HepG2 (cell line): ENCODE measurements around the gene BTN1A1. TPM values are rescaled to one million over a fixed set of nuclear protein-coding genes. Genes with fewer than 3 reads are reported as not detected.

Experiments used
- ATAC-seq: fragments of 200-7000 bp; cut with Tn5 transposase; 3 replicates; pipeline ENCODE4 v1.9.1; 2020; ENCODE audit warnings: mild to moderate bottlenecking, moderate library complexity
- BruUV-seq: library from RNA; stranded (reverse); fragments of 400-500 nt; replicated peaks from 2 replicates; lab custom pipeline; 2021; lab: Mats Ljungman, UMichigan
- CTCF ChIA-PET: fragments of 300-600 bp; formaldehyde crosslinking; extraction: SDS; loops from one replicate; lab custom pipeline; 2021; ENCODE audit warnings: low total read pairs, inconsistent platforms, low intra/inter-chr PET ratio; lab: Yijun Ruan, JAX
- POLR2A ChIA-PET: fragments of 350-600 bp; sonication (Branson Sonifier 250); formaldehyde crosslinking; loops from one replicate; lab custom pipeline; 2020; ENCODE audit warnings: antibody characterized with exemption, inconsistent platforms; lab: Yijun Ruan, JAX
- DNase-seq: peaks from one replicate; pipeline ENCODE4 v3.0.0-alpha.2; 2015; ENCODE audit warnings: low spot score
- FAIRE-seq: peaks from 3 replicates; lab custom pipeline; 2011; peaks lifted over from hg19 to GRCh38; lab: Jason Lieb, UNC
- H2AFZ ChIP-seq: one replicate; pipeline ENCODE4 v1.6.1; 2011; ENCODE audit warnings: low read length, inconsistent platforms
- H3K27ac ChIP-seq: fragments of 300-600 bp; 3 replicates; pipeline ENCODE4 v1.8.0; 2011; ENCODE audit warnings: mixed run types, mild to moderate bottlenecking, mixed read lengths, low read length, inconsistent platforms; ENCODE audit not compliant: insufficient read depth; ENCODE audit errors: extremely low read length
- H3K27me3 ChIP-seq, 2 experiments: fragments of 200-600 bp in 1 of 2; 2 replicates in 1 of 2; 3 replicates in 1 of 2; pipeline versions ENCODE4 v1.6.0 to v1.8.0; 2011; ENCODE audit warnings: low read length in 2 of 2, mild to moderate bottlenecking in 2 of 2, moderate library complexity in 2 of 2, inconsistent platforms in 1 of 2; ENCODE audit not compliant: insufficient read depth in 2 of 2, control insufficient read depth in 1 of 2
- H3K36me3 ChIP-seq, 2 experiments: fragments of 200-600 bp in 1 of 2; replicated peaks in 1 of 2; 2 replicates in 1 of 2; 3 replicates in 1 of 2; pipeline versions ENCODE4 v1.5.1 to v1.8.0; 2011; ENCODE audit warnings: low read length in 2 of 2, inconsistent platforms in 1 of 2; ENCODE audit not compliant: insufficient read depth in 2 of 2, control insufficient read depth in 1 of 2
- H3K4me1 ChIP-seq: 2 replicates; pipeline ENCODE4 v1.5.1; 2012; ENCODE audit warnings: low read length, inconsistent platforms; ENCODE audit not compliant: insufficient read depth
- H3K4me2 ChIP-seq: 2 replicates; pipeline ENCODE4 v1.6.0; 2011; ENCODE audit warnings: low read depth, low read length, inconsistent platforms
- H3K4me3 ChIP-seq, 3 experiments: fragments of 200-600 bp in 1 of 3; sonication (generic), shearing (Covaris generic) in 1 of 3; replicated peaks in 1 of 3; 2 replicates each; pipeline ENCODE4 v1.5.1; 2011 to 2016; ENCODE audit warnings: low read length in 3 of 3, inconsistent platforms in 2 of 3, low read depth in 2 of 3, mild to moderate bottlenecking in 2 of 3, control low read depth in 1 of 3, mixed read lengths in 1 of 3; ENCODE audit not compliant: insufficient read depth in 1 of 3
- H3K79me2 ChIP-seq: one replicate; pipeline ENCODE4 v1.6.1; 2011; ENCODE audit warnings: low read length, inconsistent platforms; ENCODE audit not compliant: insufficient read depth
- H3K9ac ChIP-seq: 2 replicates; pipeline ENCODE4 v1.6.0; 2011; ENCODE audit warnings: mild to moderate bottlenecking, low read depth, low read length, inconsistent platforms; ENCODE audit not compliant: insufficient read depth
- H3K9me3 ChIP-seq: 2 replicates; pipeline ENCODE4 v1.5.1; 2012; ENCODE audit warnings: mild to moderate bottlenecking, low read length
- H4K20me1 ChIP-seq: 2 replicates; pipeline ENCODE4 v1.6.0; 2011; ENCODE audit warnings: inconsistent platforms, mild to moderate bottlenecking, low read length, moderate library complexity; ENCODE audit not compliant: insufficient read depth
- FOXJ3 ChIP-seq: sonication (generic); formaldehyde crosslinking; IDR thresholded peaks from 2 replicates; pipeline ENCODE4 v1.4.0; 2020; ENCODE audit warnings: missing genetic modification reagents, mild to moderate bottlenecking, borderline replicate concordance
- HIVEP1 ChIP-seq: sonication (generic); formaldehyde crosslinking; IDR thresholded peaks from 2 replicates; pipeline ENCODE4 v1.4.0; 2020; ENCODE audit warnings: mild to moderate bottlenecking, missing genetic modification reagents
- KDM6A ChIP-seq: IDR thresholded peaks from 2 replicates; pipeline ENCODE4 v1.6.1; 2016; ENCODE audit warnings: low read depth
- SIX1 ChIP-seq: sonication (generic); formaldehyde crosslinking; IDR thresholded peaks from 2 replicates; pipeline ENCODE4 v1.4.0; 2020; ENCODE audit warnings: missing genetic modification reagents, borderline replicate concordance
- SOX5 ChIP-seq: IDR thresholded peaks from 2 replicates; pipeline ENCODE4 v1.6.1; 2016; ENCODE audit warnings: borderline replicate concordance
- ZNF709 ChIP-seq: sonication (generic); formaldehyde crosslinking; IDR thresholded peaks from 2 replicates; pipeline ENCODE4 v1.5.0; 2020; ENCODE audit warnings: mild to moderate bottlenecking, missing genetic modification reagents
- ZNF720 ChIP-seq: sonication (generic); formaldehyde crosslinking; IDR thresholded peaks from 2 replicates; pipeline ENCODE4 v1.4.0; 2020; ENCODE audit warnings: missing genetic modification reagents
- WGBS: methylation state at CpG from one replicate; pipeline ENCODE4 v1.1.6; 2017; ENCODE audit warnings: low lambda C conversion rate; 5-methylcytosine and 5-hydroxymethylcytosine counted together
- in situ Hi-C: cut with HindIII; loops from 2 replicates; pipeline ENCODE4 v1.10.0; 2017; ENCODE audit warnings: low pct_unique_long_range_greater_than_20kb; ENCODE audit not compliant: extremely low pct_ligation_motif_present
- intact Hi-C: fragments of 100-400 bp; cut with micrococcal nuclease; formaldehyde crosslinking; loops from one replicate; pipeline ENCODE4 v1.10.0; 2022; ENCODE audit not compliant: unreplicated experiment
- polyA plus RNA-seq, 8 experiments: library from polyadenylated mRNA; depleted of rRNA in 3 of 8; stranded (reverse) in 7 of 8; unstranded in 1 of 8; fragments of >200 nt; fragmentation: Illumina TruSeq in 4 of 8; extraction: Trizol in 4 of 8; gene quantifications; 2 replicates each; pipeline versions ENCODE4 v1.2.1 to v1.2.3, GENCODE V29; 2011 to 2016; ENCODE audit warnings: low read depth in 4 of 8, missing spikeins in 1 of 8, mixed read lengths in 1 of 8; ENCODE audit not compliant: insufficient read depth in 1 of 8
- total RNA-seq, 5 experiments: library from RNA; depleted of rRNA; stranded (reverse); fragments of >200 nt; fragmentation: Illumina TruSeq; extraction: Trizol; gene quantifications; 2 replicates each; pipeline ENCODE4 v1.2.3, GENCODE V29; 2016; ENCODE audit warnings: low read depth in 1 of 5
- TF ChIP-seq, protein P1 (sequence below): sonication (generic); formaldehyde crosslinking; conservative IDR thresholded peaks from 2 replicates; pipeline ENCODE4 v1.8.0; 2022; ENCODE audit warnings: mild to moderate bottlenecking, moderate library complexity, missing genetic modification reagents
- TF ChIP-seq, protein P2 (sequence below): sonication (generic); formaldehyde crosslinking; IDR thresholded peaks from 2 replicates; pipeline ENCODE4 v1.4.0; 2020; ENCODE audit warnings: mild to moderate bottlenecking, missing genetic modification reagents
- TF ChIP-seq, protein P3 (sequence below): sonication (generic); formaldehyde crosslinking; IDR thresholded peaks from 2 replicates; pipeline ENCODE4 v1.8.0; 2022; ENCODE audit warnings: missing genetic modification reagents, mild to moderate bottlenecking, inconsistent platforms, borderline replicate concordance

BTN1A1 gene
- total and polyA plus RNA-seq, 2 of the 13 experiments (the other 11 are each of a cell fraction or from before 2014, with no cell fraction given) = 0.04 TPM; not detected in 1

DNA sequence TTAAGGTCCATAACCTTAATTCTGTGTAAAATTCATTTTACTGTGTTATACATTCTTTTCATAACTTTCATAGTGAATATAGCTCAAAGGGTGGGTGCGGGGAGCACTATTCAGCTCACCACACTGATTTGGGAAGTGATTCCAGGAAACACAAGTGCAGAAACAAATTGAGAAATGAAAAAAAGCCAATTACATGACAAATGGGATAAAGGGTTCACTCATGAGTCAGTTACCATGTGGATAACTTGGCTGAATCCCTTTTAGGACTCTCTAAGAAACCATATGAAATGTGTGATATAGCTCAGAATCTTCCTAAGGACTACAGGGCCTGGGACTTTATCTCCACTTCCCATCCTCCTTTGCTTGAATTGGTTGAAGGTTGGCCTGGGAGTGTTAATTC is 45.5 kb upstream of the BTN1A1 start:
- intact Hi-C loops = loop anchor here (5.0 kb wide), 2 partner anchors 52 to 68 kb away; partner anchors contain the start of gene BTN3A1
- no peak for DNase-seq
- CTCF ChIA-PET = no interaction called here
- Histone ChIP-seq H3K79me2 (peaks cover 16% of the 10 kb centered on the region), H3K36me3 (peaks cover under 1 to 4% of the 10 kb centered on the region in 2 experiments; a peak in 3 of 5 replicates), H3K4me3 (no peak overlapping the region), H3K27me3 (no peaks in the 10 kb centered on the region; a peak in 1 of 5 replicates), H3K9ac (no peak overlapping the region), H3K9me3 (no peaks in the 10 kb centered on the region), H3K27ac (no peak overlapping the region), H3K4me2 (no peak overlapping the region), H4K20me1 (no peaks in the 10 kb centered on the region), H2AFZ (no peak overlapping the region), H3K4me1 (peaks cover 20% of the 10 kb centered on the region)
- 100% methylated on average over 1 of the region's 1 CpG for WGBS
- POLR2A ChIA-PET = no interaction called here
- no peak for FAIRE-seq
- no TSS peak for BruUV-seq
- TF ChIP-seq, protein P1, sequence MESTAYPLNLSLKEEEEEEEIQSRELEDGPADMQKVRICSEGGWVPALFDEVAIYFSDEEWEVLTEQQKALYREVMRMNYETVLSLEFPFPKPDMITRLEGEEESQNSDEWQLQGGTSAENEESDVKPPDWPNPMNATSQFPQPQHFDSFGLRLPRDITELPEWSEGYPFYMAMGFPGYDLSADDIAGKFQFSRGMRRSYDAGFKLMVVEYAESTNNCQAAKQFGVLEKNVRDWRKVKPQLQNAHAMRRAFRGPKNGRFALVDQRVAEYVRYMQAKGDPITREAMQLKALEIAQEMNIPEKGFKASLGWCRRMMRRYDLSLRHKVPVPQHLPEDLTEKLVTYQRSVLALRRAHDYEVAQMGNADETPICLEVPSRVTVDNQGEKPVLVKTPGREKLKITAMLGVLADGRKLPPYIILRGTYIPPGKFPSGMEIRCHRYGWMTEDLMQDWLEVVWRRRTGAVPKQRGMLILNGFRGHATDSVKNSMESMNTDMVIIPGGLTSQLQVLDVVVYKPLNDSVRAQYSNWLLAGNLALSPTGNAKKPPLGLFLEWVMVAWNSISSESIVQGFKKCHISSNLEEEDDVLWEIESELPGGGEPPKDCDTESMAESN (CRISPR knock-in tag) = no peak
- no peak for TF ChIP-seq SIX1
- no peak for TF ChIP-seq ZNF720 (CRISPR knock-in tag)
- TF ChIP-seq ZNF709 = no peak
- TF ChIP-seq, protein P2, sequence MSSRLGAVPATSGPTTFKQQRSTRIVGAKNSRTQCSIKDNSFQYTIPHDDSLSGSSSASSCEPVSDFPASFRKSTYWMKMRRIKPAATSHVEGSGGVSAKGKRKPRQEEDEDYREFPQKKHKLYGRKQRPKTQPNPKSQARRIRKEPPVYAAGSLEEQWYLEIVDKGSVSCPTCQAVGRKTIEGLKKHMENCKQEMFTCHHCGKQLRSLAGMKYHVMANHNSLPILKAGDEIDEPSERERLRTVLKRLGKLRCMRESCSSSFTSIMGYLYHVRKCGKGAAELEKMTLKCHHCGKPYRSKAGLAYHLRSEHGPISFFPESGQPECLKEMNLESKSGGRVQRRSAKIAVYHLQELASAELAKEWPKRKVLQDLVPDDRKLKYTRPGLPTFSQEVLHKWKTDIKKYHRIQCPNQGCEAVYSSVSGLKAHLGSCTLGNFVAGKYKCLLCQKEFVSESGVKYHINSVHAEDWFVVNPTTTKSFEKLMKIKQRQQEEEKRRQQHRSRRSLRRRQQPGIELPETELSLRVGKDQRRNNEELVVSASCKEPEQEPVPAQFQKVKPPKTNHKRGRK = no peak
- TF ChIP-seq SOX5 = no peak
- no peak for TF ChIP-seq HIVEP1 (CRISPR knock-in tag)
- no peak for TF ChIP-seq FOXJ3 (CRISPR knock-in tag)
- TF ChIP-seq, protein P3, sequence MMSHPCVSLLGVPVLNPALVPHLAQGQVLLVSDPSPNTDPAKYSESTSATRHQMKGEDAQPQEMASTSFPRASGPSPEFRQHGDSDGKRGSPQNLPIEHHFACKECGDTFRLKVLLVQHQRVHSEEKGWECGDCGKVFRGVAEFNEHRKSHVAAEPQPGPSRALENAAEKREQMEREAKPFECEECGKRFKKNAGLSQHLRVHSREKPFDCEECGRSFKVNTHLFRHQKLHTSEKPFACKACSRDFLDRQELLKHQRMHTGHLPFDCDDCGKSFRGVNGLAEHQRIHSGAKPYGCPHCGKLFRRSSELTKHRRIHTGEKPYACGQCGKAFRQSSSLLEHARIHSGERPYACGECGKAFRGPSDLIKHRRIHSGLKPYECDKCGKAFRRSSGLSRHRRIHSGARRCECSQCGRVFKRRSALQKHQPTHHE (CRISPR knock-in tag) = no peak
- no peak for TF ChIP-seq KDM6A (CRISPR knock-in tag)
- no peak for ATAC-seq
- in situ Hi-C loops = no loop called here
